ENCODE results near the gene TNNT2.

DNA sequence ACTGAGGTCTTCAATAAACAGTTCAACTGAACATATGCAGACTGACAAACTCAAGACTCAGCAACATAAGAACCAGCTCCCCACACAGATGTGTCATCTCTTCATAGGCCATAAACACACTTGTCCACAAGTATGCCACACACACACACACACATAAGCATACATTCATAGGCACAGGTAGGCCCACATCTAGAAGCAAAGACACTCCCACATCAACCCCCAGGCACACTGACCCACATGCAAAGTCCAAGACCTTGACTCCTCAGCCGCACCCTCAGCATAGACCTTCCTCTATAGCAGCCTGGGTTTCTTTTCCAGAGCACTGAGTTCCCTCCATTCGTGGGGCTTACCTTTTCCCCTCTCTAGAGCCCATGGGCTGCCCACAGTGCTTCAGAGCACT lies 20.2 kb upstream of the TNNT2 start:
- TF ChIP-seq EZH2 (conservative IDR thresholded peaks at IDR 0.05; ENCODE audit: low read depth, low read length) (no peak), ZNF350 (CRISPR knock-in tag; IDR thresholded peaks at IDR 0.05; ENCODE audit: borderline replicate concordance, low read depth) (no peak)
- TF ChIP-seq, protein P1, sequence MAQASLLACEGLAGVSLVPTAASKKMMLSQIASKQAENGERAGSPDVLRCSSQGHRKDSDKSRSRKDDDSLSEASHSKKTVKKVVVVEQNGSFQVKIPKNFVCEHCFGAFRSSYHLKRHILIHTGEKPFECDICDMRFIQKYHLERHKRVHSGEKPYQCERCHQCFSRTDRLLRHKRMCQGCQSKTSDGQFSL (CRISPR knock-in tag; IDR thresholded peaks at IDR 0.05), result no peak
